ENCODE results near the gene CREB5. TPM values are rescaled to one million over a fixed set of nuclear protein-coding genes. Genes with fewer than 3 reads are reported as not detected.

The CREB5 gene
- total RNA-seq, 4 donors from 2014 or later = 11.9 to 25.3 (median 14.4) TPM

DNA sequence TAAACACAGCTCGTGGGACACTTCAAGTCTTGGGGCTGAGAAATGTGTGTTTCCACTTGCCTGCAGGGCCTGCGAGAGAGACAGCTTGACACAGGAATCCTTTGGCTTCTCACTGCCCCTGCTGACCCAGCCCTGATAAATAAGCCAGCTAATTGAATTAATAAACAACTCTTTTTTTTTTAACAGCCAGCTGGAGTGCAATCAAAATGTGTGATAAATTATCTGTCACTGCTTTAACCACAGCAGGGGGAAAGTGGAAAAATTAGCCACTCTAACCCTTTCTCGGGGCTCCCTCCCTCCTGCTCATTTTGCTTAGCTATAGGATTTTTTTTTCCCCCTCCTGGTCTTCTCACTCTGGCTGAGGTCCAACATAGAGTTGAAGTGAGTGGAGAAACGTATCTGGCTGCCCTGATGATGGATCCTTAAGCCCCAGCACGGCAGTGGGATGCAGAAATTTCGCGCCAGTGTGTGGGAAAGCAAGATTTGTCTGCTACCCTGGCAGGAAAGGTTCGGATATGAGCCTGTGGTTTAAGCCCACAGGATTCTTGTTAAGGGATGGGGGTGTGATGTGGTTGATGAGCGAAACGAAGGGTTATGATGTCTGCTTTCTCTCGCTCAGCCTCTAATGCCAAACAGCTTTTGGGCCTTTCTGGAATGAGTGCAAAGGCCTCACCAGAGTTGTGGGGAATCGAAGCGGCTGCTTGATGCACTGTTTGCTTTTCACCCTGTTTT, 372.0 kb downstream of the CREB5 start:
- TF ChIP-seq CTCF (IDR thresholded peaks at IDR 0.05; ENCODE audit: low read depth) = no peak

GRCh38 chr7:28785041-28785995, 373.0 kb downstream of the CREB5 start:
- no peak for TF ChIP-seq CTCF (IDR thresholded peaks at IDR 0.05; ENCODE audit: low read depth)

DNA sequence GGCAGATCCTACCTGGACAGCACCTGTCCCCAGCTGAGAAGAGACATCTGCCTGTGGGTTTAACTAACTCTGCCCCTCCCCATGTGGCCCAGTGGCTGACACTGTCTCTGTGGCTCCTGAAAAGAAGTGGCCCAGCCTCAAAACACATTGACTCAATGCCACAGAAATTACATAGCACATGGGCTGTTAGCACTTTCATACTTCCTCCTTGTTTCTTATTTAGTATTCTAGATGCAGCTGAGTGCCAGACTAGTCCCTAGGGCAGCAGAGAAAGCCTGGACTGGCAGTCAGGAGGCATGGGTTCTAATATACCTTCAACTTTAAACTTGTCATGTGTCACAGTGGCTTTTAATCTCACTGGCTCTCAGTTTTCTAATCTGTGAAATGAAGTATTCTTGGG, 374.8 kb downstream of the CREB5 start:
- no peak for TF ChIP-seq CTCF (IDR thresholded peaks at IDR 0.05; ENCODE audit: low read depth)

GRCh38 chr7:28790467-28790866, 378.1 kb downstream of the CREB5 start:
- no peak for TF ChIP-seq CTCF (IDR thresholded peaks at IDR 0.05; ENCODE audit: low read depth)

- TF ChIP-seq CTCF (IDR thresholded peaks at IDR 0.05; ENCODE audit: low read depth) = no peak
Observed at GRCh38 chr7:28792858-28793257, 380.5 kb downstream of the CREB5 start.

GRCh38 chr7:28793381-28794085, 381.2 kb downstream of the CREB5 start:
- TF ChIP-seq CTCF (IDR thresholded peaks at IDR 0.05; ENCODE audit: low read depth) = no peak

All from subcutaneous adipose tissue (tissue), 4 donors.